Breast epithelium (tissue), 3 donors: ENCODE measurements around the gene KEAP1.

Source experiments
- POLR2A ChIP-seq: fragments of 450-650 bp; IDR thresholded peaks from one replicate; pipeline ENCODE4 v1.6.1; 2016; ENCODE audit warnings: antibody characterized with exemption, mild to moderate bottlenecking, moderate library complexity
- POLR2AphosphoS5 ChIP-seq, 3 donors: sonication (generic); formaldehyde crosslinking; IDR thresholded peaks; one replicate each; pipeline ENCODE4 v1.6.1; 2017; ENCODE audit warnings: antibody characterized with exemption in 3 of 3
- TF ChIP-seq, protein P1 (sequence below), 3 donors: fragments of 450-650 bp; IDR thresholded peaks; one replicate each; pipeline ENCODE4 v1.5.1; 2016 to 2017; ENCODE audit warnings: antibody characterized with exemption in 3 of 3, mild to moderate bottlenecking in 3 of 3, moderate library complexity in 3 of 3

DNA sequence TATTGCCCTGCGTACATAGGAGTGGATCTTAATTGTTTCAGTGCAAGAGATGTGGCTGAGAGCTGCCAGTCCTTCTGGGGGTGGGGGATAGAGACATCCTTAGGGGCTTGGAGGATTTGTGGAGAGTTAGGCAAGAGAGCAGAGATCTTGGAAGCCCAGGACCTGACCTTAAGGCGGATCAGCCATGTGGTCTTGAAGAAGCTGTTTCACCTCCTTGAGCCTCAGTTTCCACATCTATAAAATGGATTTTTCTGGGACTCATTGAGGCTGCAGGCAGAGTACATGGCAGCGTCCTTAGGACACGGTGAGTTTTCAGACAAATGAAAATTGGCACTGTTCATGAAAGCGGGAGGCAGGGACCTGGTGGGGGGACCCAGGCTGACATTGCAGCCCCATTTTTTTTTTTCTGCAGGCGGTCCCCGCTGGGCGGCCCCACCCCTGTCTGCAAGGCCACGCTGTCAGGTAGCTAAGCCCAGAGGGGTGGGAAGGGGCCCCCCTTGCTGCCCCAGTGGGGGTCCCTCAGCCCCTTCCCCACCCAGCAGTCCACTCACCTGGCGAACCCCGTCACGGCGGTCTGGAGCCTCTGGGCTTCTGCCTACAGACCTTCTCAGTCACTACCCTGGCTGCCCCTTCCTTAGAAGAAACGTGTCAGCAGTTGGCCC lies 52.8 kb downstream of the KEAP1 start:
- TF ChIP-seq, protein P1, sequence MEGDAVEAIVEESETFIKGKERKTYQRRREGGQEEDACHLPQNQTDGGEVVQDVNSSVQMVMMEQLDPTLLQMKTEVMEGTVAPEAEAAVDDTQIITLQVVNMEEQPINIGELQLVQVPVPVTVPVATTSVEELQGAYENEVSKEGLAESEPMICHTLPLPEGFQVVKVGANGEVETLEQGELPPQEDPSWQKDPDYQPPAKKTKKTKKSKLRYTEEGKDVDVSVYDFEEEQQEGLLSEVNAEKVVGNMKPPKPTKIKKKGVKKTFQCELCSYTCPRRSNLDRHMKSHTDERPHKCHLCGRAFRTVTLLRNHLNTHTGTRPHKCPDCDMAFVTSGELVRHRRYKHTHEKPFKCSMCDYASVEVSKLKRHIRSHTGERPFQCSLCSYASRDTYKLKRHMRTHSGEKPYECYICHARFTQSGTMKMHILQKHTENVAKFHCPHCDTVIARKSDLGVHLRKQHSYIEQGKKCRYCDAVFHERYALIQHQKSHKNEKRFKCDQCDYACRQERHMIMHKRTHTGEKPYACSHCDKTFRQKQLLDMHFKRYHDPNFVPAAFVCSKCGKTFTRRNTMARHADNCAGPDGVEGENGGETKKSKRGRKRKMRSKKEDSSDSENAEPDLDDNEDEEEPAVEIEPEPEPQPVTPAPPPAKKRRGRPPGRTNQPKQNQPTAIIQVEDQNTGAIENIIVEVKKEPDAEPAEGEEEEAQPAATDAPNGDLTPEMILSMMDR (IDR thresholded peaks at IDR 0.05): no peak
- no peak for TF ChIP-seq POLR2A
- TF ChIP-seq POLR2AphosphoS5 (IDR thresholded peaks at IDR 0.05): no peak
